ENCODE results near the gene KIF3A.
A peak's percentile ranks its signal among the peaks of the same experiment; 100 is the strongest.
"Not testable (repeated sequence)": the region's sequence is repeated elsewhere in the genome, so short reads cannot be mapped to it uniquely, and the experiment has no call there.

Gene KIF3A

DNA sequence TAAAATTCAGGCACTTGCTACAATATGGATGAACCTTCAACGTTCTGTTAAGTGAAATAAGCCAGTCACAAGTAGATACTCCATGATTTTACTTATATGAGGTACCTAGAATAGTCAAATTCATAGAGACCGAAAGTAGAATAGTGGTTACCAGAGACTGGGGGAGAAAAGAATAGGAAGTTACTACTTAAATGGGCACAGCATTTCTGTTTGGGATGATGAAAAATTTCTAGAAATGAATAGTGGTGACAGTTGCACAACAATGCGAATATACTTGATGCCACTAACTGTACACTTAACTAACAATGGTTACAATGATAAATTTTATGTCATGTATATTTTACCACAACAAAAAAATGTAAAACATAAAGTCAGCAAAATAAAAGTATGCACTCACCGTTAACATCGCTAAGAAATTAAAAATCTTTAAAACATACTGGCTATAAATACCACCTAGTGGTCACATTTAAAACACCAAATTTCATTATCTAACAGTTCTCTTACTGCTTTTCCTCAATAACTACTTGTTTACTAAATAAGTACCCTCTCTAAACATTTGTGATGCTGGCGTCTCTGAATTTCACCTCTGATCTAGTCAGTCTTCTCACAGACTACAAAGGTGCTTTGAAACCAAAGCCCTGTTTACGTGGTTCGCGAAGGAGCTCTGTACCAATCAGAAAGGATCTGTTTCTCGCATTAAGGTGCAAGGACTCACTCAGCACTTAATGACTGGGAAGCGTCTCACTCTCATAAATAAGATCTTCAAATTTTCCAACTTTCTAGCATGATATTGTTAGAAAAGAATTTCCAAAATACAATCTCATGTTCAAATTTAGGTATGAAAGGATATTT, 22.7 kb downstream of the KIF3A start:
- DNase-seq = no peak

DNA sequence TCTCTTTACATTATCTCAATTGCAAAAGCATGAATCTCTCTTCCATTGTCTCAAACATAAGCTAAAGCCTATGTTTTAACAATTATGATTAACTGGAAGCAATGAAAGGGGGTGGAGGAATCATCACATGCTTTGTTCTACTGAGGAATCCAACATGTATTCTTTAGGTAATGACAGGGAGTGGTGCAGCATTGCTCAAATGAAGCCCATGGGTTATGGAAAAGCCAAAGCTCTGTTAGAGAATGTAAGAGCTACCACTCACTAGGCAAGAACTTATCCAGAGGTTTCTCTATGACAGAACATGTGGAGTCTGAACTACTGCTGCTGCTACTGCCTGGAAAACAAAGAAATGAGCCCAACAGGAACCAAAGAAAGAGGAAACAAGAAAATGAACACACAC, 28.7 kb downstream of the KIF3A start:
- no peak for DNase-seq

DNA sequence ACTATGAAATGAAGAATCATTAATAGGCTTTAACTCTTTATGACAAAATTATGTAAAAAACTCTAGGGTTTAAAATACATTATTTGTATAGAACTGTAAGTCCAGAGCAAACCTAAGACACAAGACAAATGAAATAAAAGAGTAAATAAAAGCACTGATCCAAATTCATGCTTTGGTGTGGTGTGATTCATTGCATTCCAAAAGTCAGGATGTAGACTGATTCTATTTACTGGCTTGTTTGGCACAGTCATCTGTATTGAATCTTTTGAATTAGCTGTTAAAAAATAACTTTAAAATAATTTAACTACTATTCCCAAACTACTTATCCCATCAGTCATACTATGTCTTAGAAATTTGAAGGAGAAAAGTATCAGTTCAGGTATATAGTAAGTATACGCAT, 32.5 kb downstream of the KIF3A start:
- no peak for DNase-seq

DNA sequence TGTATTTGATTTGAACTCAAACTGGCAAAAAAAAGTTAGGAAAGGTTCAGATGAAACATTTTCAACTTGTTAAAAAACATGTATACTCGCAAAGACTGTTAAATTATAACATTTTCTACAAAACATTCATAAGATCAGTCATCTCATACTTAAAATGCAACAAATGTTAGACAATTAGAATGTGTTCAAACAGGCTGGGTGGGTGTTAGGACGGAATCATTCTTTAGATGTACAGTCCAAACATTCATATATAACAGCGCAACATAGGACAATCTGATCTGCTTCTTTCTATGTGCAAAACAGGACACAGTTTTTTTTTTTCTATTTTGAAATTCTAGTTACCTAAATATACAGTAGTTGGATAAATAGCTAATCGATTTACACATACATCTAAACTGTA, 41.4 kb downstream of the KIF3A start:
- no peak for DNase-seq

DNA sequence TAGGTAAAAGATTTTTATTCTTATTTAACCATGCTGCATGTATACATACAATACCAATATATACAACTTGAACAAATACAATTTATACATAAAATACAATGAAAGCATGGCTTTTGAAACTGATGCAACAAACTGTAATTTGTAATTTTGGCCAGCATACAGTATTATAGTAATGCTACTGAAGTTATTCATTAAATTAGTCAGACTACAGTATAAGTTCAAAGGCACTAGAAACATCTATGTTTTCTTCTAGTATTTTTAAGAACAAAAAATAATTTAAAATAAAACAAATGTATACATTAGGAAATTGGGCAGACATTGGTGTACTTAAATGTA, 44.7 kb downstream of the KIF3A start:
- no peak for DNase-seq

DNA sequence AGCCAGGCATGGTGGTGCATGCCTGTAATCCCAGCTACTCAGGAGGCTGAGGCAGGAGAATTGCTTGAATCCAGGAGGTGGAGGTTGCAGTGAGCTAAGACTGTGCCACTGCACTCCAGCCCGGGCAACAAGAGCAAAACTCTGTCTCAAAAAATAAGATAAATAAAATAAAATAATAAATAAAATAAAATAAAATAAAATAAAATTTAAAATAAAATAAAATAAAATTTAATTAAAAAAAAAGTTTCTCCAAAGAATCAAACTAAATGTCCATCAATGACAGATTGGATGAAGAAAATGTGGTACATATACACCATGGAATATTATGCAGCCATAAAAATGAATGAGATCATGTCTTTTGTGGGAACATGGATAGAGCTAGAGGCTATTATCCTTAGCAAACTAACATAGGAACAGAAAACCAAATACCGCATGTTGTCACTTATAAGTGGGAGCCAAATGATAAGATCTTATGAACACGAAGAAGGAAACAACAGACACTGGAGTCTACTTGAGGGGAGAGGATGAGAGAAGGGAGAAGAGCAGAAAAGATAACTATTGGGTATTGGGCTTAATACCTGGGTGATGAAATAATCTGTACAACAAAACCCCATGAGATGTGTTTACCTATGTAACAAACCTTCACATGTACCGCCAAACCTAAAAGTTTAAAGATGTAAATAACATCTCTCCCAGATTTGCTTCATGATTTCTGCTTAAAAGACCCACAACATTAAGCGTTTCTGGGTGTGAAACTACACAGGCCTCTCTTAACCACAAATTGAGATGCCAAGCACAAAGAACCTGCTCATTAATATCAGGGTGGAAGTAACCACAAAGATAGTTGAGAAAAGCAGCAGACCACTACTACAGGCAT, 45.4 kb downstream of the KIF3A start:
- not testable (repeated sequence) for DNase-seq

DNA sequence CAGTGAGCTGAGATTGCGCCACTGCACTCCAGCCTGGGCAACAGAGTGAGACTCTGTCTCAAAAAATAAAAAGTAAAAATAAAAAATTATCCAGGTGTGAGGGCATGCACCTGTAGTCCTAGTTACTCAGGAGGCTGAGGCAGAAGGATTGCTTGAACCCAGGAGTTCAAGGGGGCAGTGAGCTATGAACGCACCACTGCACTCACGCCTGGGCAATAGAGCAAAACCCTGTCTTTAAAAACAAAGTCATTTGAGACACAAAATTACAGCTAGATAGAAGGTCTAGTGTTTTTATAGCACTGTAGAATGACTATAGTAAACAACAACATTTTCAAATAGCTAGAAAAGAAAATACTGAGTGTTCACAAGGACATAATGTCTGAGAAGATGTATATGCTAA, 47.2 kb downstream of the KIF3A start:
- DNase-seq = no peak

DNA sequence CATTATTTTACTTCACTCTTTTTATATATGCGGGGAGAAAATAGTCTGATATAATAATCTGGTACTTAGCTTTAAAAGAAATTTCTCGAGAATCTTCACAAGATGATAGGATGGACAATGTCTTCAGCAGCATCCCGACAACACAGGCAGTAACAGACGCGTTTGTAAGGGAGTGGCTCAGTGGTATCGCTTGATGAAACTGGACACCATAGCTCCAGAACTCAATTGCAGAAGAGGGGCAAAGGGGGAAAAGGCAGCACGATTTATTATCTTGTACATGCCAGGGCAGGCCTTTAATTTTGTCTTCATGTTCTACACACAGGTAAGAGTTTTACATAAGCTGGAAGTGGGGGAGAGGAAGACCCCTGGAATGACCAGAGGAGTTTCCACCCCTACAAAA, 47.8 kb downstream of the KIF3A start:
- peak; percentile 29 for DNase-seq

DNA sequence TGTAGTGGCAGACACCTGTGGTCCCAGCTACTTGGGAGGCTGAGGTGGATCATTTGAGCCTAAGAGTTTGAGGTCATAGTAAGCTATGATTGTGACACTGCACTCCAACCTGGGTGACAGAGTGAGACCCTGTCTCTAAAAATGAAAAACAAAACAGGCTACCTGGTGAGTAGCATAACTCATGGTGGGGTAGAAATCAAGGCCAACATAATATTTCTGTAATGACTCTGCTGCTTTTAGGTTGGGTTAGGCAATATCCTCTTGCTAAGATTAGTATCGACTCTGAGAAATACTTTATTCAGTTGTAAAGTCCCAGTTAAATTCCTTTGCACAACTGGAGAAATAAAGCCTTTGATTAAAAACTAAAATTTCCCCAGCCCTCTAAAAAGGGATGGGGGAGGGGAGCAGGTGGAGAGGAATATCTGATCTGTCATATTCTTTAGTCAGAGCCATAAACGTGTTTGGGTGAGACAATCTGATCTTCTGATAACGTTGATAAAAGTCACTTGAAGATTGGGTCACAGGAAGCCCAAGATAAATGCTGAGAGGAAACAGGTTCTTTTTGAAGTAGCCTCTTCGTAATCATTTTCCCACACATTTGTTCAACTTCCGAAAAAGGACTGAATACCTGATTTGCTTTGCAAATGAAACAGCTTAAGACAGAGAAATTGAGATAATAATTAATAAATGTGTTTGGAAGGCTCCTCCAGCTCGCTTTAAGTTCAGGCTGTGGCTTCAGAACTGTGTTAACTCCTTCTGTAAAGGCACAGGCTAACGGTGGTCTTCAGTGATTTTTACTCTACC, 48.6 kb downstream of the KIF3A start:
- DNase-seq = no peak

DNA sequence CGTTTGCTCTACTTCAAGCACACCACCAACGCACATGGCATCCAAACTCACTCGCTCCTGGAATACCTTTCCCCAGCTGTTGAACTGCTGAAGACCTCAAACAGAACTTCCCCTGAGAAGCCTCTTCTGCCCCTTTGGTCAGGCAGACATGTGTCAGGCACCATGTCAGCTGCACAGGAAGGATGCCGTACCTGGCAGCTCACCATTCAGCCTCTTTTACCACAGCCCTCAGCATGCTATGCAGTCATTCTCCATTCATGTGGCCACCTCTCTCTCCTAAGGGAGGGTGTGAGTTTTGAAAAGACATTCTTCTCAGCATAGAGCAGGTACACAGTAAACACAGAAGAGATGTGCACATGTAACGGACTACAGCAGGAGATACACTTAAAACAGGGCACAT, 49.4 kb downstream of the KIF3A start:
- DNase-seq = no peak

DNA sequence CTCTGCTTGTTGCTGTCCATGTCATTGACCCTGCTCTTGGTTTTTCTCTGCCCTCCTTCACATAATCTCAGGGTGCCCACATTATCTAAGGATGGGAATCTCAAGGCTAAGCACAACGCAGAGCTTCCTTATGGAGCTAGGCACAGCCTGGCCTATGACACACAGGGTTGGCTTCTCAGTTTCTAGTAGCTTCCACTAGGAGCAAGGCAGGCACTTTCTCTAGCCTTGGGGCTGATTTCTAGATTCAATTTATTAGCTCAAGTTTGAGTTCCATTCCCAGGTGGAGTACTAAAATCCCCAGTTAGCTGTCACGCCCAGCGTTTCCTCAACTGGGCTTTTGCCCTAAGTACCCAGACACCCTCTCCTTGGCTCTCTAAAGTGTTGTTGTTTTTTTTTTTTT, 51.2 kb downstream of the KIF3A start:
- DNase-seq = no peak

DNA sequence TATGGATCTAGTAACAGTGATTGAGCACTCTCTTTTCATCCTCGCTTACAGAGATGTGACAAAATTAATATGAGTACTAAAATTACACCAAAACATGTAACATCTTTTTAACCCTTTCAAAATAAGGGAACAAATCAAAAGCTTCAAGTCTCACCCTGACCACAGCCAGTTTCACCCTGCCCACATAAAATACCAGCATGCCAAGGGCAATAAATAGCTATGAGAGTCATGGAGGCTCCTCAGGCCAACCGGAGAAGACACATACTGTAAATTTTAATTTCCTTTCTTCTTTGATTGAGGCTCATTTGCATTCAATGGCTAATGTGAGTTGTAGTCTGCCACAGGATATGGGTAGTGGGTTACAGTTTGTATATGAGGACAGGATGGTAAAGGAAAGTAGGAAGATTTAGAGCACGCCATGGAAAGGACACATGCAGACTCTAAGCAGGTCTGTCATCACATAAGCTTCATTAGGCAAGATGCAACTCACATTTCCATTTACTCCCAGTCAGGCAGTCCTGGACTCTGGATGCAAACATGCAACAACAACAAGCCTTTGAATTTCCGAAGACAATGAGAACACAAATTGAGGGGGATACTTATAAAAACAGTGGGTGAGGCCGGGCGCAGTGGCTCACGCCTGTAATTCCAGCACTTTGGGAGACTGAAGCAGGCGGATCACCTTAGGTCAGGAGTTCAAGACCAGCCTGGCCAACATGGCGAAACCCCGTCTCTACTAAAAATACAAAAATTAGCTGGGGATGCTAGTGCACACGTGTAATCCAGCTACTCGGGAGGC, 52.2 kb downstream of the KIF3A start:
- no peak for DNase-seq

DNA sequence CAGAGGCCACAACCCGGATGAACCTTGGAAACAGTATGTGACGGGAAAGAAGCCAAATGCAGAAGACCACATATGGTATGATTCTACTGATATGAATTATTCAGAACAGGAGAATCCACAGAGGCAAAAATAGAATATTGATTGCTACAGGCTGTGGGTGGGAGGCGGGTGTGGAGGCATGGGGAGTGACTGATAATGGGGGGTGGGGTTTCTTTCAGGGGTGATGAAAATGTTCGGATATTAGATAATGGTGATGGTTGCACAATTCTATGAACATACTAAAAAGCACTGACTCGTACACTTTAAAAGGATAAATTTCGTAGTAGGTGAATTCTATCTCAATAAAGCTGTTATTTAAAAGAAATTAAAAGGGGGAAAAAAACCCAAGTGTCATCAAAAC, 52.9 kb downstream of the KIF3A start:
- DNase-seq = no peak

DNA sequence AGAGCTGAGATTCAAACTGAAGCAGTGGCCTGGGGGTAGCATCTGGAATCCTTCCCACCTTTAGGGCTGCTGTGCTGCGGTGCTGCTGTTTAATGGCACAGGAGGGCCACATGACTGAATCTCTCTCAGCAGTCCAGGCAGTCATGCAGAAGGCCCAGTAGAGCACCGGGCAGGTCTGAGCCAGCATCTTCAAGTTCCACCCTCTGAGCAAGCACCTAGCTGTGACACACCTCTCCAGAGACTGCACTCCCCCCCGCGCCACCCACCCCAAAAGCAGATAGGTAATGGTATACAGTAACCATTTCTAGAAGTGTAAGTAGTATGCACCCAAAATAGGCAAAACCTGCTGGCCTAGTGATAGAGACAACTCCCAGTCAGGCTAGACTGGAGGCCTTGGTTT, 55.4 kb downstream of the KIF3A start:
- DNase-seq = no peak

DNA sequence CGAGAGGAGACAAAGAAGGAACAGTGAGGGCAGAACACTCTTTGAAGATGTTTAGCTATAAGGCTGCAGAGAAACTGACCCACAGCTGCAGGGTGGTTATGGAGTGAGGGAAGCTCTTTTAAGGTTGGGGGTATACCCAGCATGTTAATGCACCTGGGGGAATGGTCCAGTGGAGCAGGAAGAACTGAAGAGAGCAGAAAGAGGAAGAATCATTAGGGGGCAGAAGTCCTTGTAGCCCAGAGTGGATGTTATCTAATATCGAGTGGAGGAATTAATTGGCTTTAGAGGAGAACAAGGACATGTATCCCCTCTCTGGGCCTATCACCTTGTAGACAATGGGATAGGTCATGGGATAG, 55.9 kb downstream of the KIF3A start:
- no peak for DNase-seq

DNA sequence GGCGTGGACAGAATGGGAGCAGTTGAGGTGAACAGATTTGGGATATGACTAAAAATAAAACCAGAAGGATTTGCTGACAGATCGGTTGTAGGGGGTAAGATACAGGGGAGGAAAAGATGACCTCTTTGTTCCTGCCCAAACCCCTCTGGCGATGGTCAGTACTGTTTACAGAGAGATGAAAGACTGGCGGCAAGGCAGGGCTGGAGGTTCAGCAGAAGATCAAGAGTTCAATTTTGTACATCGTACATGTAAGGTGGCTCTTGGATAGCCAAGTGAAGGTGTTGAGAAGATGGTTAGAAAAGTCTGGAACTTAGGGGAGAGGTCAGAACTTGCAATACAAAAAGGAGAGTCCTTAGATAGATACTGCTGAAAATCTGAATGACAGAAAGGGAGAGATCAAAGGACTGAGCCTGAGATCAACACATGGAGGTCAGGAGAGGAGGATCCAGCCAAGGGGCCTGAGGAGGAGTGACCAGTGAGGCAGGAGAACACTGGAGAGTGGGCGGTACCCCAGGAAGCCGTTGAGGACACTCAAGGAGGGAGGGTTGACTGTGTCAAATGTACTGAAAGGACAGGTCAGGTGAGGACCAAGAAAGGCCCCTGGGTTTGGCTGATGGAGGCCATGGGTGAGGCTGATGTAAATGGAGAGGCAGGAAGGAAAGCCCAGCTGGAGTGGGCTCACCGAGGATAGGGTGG, 56.4 kb downstream of the KIF3A start:
- no peak for DNase-seq

DNA sequence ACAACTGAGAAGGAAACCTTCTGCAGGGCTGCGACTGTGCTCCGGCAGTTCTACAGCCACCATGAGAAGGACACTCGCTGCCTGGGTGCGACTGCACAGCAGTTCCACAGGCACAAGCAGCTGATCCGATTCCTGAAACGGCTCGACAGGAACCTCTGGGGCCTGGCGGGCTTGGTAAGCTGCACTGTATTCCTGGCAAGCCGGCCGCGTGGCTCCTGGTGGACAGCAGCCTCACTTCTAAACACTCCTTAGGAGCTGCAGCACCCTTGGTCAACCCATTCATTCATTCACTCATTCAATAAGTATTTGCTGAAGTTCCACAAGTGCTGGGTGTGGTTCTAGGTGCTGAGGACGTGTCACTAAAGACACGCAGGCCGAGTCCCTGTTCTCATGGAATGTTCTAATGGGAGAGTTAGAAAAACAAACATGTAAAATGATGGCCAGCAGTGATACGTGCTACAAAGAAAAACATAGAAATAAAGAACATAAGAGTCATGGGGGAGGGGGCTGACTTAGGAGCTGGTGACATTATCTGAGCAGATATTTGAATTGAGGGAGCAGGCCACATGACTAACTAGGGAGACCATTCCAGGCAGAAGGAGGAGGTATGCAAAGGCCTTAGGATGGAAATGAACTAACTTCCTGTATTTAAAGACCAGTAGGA, 57.5 kb downstream of the KIF3A start:
- DNase-seq = no peak

DNA sequence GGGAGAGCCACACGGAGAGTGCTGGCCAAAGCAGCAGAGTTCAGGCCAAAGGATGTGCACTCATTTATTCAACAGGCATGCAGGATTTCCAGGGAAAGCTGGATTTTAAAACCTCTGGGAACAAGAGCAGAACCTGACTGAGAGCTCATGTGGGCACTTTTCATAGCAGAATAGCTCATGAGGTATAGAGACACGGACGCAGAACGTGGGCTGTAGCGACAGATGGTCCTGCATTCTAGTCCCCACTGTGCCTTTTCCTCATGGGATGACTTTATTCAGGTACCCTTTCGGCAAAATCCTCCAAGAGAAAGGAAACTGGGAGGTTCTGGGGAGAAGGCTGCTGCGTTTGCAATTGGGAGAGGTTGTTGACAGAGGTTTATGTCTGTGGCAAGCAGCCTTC, 58.2 kb downstream of the KIF3A start:
- no peak for DNase-seq

DNA sequence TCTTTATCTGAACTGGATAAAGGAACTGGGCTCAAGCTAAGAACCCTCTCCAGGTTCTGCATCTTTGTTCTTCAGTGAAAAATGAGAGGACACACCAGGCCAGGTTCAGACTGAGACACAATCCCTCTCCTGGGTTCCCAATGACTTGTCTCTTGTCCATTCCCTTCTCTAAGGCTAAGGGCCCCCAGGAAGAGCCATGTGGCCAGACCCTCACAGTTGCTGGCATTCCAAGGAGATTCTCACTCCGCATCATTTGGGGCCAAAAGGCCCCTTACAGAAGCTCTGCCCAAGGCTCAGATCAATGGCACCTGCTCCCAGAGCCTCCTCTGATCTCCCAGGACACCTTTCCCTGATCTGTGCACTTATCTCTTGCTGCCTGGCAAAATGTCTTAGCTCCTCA, 58.6 kb downstream of the KIF3A start:
- no peak for DNase-seq

DNA sequence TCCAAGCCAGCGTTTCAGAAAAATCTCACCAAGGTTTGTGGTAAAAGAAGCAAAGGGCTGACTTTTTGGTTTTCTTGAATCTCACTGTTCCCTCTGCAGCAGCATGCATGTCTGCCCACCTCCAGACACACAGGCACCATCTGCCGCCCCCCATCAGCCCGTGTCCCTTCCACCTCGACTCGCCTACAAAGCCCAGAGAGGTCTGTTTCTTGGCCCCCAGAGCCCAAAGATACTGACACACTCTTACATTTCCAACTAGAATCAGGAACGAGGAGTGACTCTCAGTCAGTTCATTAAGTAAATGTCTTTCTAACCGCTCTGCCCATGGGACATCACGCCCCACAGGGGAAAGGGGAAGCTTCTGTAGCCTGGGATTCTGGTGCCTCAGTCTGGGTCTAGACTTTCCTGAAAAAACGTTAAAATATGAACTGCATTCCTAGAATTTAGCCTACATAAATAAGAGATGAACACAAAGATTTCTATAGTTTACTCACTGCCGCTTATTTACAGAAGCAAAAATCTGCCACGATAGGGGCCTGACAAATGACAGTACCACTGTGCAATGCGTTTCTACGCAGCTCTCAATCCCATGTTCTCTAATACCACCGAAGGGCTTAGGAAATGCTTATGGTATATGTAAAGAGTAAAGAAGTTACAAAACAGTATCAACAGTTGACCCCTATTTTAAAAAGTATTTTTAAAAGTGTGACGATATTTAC, 59.5 kb downstream of the KIF3A start:
- peak; percentile 11 for DNase-seq

DNA sequence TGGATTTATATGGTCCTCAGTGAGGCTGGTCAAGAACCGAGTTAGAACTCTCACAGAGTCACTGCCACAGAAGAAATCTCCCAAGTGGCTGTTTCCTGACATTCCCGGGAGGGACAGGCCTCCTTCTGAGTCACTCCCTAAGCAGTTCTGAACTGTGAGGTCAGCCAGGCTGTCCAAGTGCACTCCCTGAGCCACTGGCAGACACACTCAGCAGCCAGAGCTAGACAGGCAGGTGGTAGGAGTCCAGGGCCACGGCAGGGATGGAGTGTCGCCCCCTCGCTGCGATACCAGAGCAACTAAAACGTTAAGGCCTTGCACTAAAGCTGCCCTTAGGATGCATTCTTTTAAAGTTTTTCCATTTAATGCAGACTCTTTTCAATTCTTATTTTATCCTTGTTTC, 60.2 kb downstream of the KIF3A start:
- DNase-seq = no peak
